Measurements from ENCODE around the gene DSTN. TPM values are rescaled to one million over a fixed set of nuclear protein-coding genes. Genes with fewer than 3 reads are reported as not detected.

DSTN gene
- total RNA-seq, 1 donor from 2014 or later, result 149 TPM

DNA sequence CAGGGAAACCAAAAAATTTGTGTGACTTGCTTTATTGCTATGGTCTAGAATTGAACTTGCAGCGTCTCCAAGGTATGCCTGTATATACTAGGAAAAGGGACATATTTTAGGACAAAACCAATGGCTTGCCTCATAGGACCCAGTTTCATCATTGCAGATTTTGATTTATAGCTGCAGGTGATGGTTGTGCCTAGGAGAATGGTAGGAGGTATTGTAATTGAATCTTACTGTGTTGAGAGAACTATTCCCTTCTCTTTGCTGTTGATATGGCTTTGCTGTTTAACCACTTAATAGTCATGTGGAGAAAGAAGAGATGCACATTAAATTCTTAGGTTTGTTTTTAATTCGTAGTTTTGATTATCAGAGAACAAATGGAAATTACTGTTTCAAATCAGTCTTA lies 16.4 kb downstream of the DSTN start:
- H3K36me3 ChIP-seq (ENCODE audit: control insufficient read depth, insufficient read depth, low read length), result peaks cover 3% of the 10 kb centered on the region
- FAIRE-seq (no peak), DNase-seq (ENCODE audit: low read depth) (no peak)
- TF ChIP-seq, protein P1, sequence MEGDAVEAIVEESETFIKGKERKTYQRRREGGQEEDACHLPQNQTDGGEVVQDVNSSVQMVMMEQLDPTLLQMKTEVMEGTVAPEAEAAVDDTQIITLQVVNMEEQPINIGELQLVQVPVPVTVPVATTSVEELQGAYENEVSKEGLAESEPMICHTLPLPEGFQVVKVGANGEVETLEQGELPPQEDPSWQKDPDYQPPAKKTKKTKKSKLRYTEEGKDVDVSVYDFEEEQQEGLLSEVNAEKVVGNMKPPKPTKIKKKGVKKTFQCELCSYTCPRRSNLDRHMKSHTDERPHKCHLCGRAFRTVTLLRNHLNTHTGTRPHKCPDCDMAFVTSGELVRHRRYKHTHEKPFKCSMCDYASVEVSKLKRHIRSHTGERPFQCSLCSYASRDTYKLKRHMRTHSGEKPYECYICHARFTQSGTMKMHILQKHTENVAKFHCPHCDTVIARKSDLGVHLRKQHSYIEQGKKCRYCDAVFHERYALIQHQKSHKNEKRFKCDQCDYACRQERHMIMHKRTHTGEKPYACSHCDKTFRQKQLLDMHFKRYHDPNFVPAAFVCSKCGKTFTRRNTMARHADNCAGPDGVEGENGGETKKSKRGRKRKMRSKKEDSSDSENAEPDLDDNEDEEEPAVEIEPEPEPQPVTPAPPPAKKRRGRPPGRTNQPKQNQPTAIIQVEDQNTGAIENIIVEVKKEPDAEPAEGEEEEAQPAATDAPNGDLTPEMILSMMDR (IDR thresholded peaks at IDR 0.05; ENCODE audit: insufficient read depth, low read length, severe bottlenecking), result no peak
- H3K4me3 ChIP-seq (ENCODE audit: low read depth, low read length), result no peak overlapping the region
- H3K27me3 ChIP-seq (ENCODE audit: control insufficient read depth, insufficient read depth, low read length), result no peaks in the 10 kb centered on the region

DNA sequence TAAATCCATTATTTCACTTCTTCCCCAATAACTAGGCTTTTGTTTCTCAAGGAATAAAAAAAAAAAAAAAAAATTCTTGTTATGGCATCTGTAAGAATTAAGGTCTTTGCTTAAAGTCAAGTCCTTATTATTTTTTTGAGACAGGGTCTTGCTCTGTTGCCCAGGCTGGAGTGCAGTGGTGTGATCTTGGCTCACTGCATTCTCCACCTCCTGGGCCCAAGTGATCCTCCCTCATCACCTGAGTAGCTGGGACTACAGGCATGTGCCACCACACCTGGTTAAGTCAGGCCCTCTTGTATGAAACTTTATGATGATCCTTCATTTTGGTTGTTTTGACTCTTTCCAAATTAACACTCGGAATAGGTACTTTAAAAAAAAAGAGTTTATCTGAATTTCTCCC lies 17.3 kb downstream of the DSTN start:
- TF ChIP-seq, protein P1 (IDR thresholded peaks at IDR 0.05; ENCODE audit: insufficient read depth, low read length, severe bottlenecking), result no peak
- no peak for FAIRE-seq

DNA sequence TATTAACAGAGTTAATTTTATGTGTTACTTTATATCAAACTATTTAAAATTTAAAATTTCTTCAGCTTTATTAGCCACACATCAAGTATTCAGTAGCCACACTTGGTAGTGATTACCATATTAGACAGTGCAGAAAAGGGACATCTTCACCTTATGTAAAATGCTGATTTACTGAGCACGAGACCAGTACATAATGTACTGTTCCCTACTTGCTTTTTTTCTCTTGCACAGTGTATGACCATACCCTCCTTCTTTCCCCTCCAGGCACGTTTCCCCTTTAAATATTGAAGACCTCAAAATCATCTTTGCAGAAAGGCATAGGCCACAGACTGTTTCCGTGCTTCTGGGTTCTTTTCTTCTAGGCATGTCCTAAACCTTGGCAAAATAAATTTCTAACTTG lies 17.9 kb downstream of the DSTN start:
- no peak for DNase-seq (ENCODE audit: low read depth)
- TF ChIP-seq, protein P1 (IDR thresholded peaks at IDR 0.05; ENCODE audit: insufficient read depth, low read length, severe bottlenecking), result no peak
- H3K4me3 ChIP-seq (ENCODE audit: low read depth, low read length), result no peak overlapping the region
- peaks cover 2% of the 10 kb centered on the region for H3K36me3 ChIP-seq (ENCODE audit: control insufficient read depth, insufficient read depth, low read length)
- H3K27me3 ChIP-seq (ENCODE audit: control insufficient read depth, insufficient read depth, low read length), result no peaks in the 10 kb centered on the region
- FAIRE-seq, result no peak

More for the DNA sequence above, 17.3 kb downstream of the DSTN start:
- no peak for DNase-seq (ENCODE audit: low read depth)
- H3K4me3 ChIP-seq (ENCODE audit: low read depth, low read length), result no peak overlapping the region
- H3K27me3 ChIP-seq (ENCODE audit: control insufficient read depth, insufficient read depth, low read length), result no peaks in the 10 kb centered on the region
- peaks cover 2% of the 10 kb centered on the region for H3K36me3 ChIP-seq (ENCODE audit: control insufficient read depth, insufficient read depth, low read length)

DNA sequence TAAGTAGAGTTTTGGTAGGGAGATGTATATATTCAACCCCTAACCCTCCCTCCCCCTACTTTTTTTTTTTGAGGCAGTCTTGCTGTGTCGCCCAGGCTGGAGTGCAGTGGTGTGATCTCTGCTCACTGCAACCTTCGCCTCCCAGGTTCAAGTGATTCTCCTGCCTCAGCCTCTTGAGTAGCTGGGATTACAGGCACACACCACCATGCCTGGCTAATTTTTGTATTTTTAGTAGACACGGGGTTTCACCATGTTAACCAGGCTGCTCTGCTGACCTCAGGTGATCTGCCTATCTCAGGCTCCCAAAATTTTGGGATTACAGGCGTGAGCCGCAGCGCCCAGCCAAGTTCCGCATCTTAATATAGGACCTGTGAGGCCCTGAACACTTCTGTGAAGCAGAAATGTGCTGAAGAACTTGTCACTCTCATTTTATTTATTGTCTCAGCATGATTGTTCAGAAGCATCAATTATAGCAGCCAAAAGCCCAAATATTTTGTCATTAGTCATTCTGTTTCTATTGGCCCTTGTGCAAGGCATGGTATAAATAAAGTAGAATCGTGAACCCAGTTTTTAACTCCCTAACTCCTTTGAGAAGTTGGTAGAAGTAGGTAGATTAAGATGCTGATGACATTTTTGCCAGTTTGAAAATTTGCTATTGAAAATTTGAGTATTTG lies 19.4 kb downstream of the DSTN start:
- TF ChIP-seq, protein P1 (IDR thresholded peaks at IDR 0.05; ENCODE audit: insufficient read depth, low read length, severe bottlenecking), result no peak
- FAIRE-seq (no peak), DNase-seq (ENCODE audit: low read depth) (no peak)
- Histone ChIP-seq H3K27me3 (ENCODE audit: control insufficient read depth, insufficient read depth, low read length) (no peaks in the 10 kb centered on the region), H3K4me3 (ENCODE audit: low read depth, low read length) (no peak overlapping the region), H3K36me3 (ENCODE audit: control insufficient read depth, insufficient read depth, low read length) (peaks cover 1% of the 10 kb centered on the region)

DNA sequence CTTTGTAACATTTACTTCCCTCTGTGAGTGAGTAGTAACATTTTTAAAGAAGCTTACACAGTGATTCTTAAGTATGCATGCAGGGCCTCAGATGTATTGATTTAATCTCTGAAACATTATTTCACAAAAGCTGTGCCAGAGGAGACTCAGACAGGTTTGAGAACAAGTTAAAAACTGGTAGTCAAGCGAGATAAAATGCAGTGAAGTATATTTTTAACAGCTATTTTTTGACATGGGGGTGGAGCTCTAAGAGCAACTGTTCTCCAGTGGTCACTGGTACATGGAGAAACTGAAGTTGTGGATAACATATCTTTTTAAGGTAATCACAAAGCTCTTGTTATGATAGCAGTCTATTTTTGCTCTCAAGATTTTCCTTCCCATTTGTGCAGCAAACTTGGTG lies 20.4 kb downstream of the DSTN start:
- no peak for FAIRE-seq
- H3K4me3 ChIP-seq (ENCODE audit: low read depth, low read length), result no peak overlapping the region

More for the DNA sequence above, 20.4 kb downstream of the DSTN start:
- no peak for DNase-seq (ENCODE audit: low read depth)
- TF ChIP-seq, protein P1 (IDR thresholded peaks at IDR 0.05; ENCODE audit: insufficient read depth, low read length, severe bottlenecking), result no peak
- peaks cover 1% of the 10 kb centered on the region for H3K36me3 ChIP-seq (ENCODE audit: control insufficient read depth, insufficient read depth, low read length)
- no peaks in the 10 kb centered on the region for H3K27me3 ChIP-seq (ENCODE audit: control insufficient read depth, insufficient read depth, low read length)
